CD14-positive monocyte (primary cell): ENCODE results near the gene DOCK1. TPM values are rescaled to one million over a fixed set of nuclear protein-coding genes. Genes with fewer than 3 reads are reported as not detected.

Experiments
- DNase-seq, 3 donors: peaks; one replicate each; pipeline ENCODE4 v3.0.0-alpha.2; 2011 to 2022
- H2AFZ ChIP-seq: 2 replicates; pipeline ENCODE4 v1.6.0; 2012; ENCODE audit warnings: mild to moderate bottlenecking, low read depth, low read length, inconsistent platforms; ENCODE audit not compliant: insufficient read depth, poor library complexity, severe bottlenecking
- H3K27ac ChIP-seq, 2 donors: 1 replicate in 1 of 2; 2 replicates in 1 of 2; pipeline ENCODE4 v1.5.1; 2012 to 2013; ENCODE audit warnings: low read length in 2 of 2, control low read depth in 1 of 2, inconsistent platforms in 1 of 2, low read depth in 1 of 2, mild to moderate bottlenecking in 1 of 2
- H3K27me3 ChIP-seq, 2 donors: one replicate each; pipeline versions ENCODE4 v1.6.0 to v1.6.1; 2011 to 2013; ENCODE audit warnings: low read length in 2 of 2; ENCODE audit not compliant: control insufficient read depth in 2 of 2, insufficient read depth in 2 of 2
- H3K36me3 ChIP-seq, 2 donors: replicated peaks in 1 of 2; 1 replicate in 1 of 2; 2 replicates in 1 of 2; pipeline versions ENCODE4 v1.5.1 to v1.6.1; 2012 to 2013; ENCODE audit warnings: low read length in 2 of 2, control low read depth in 1 of 2, inconsistent platforms in 1 of 2, mild to moderate bottlenecking in 1 of 2; ENCODE audit not compliant: insufficient read depth in 2 of 2, control insufficient read depth in 1 of 2
- H3K4me1 ChIP-seq, 2 donors: 1 replicate in 1 of 2; 2 replicates in 1 of 2; pipeline versions ENCODE4 v1.5.1 to v1.6.1; 2012 to 2013; ENCODE audit warnings: low read length in 2 of 2, control low read depth in 1 of 2, inconsistent platforms in 1 of 2, mild to moderate bottlenecking in 1 of 2, moderate library complexity in 1 of 2; ENCODE audit not compliant: insufficient read depth in 2 of 2, control insufficient read depth in 1 of 2
- H3K4me2 ChIP-seq: replicated peaks from 2 replicates; pipeline ENCODE3; 2012; ENCODE audit warnings: low read length, moderate library complexity, mild to moderate bottlenecking; ENCODE audit not compliant: poor library complexity, severe bottlenecking; ENCODE audit errors: extremely low read depth
- H3K4me3 ChIP-seq, 3 experiments: fragments of 200-600 bp in 1 of 3; sonication (generic) in 1 of 3; replicated peaks in 1 of 3; 1 replicate in 2 of 3; 2 replicates in 1 of 3; pipeline ENCODE4 v1.5.1; 2011 to 2013; ENCODE audit warnings: low read length in 3 of 3, mild to moderate bottlenecking in 3 of 3, control low read depth in 2 of 3, low read depth in 2 of 3, inconsistent platforms in 1 of 3, moderate library complexity in 1 of 3
- H3K79me2 ChIP-seq: 2 replicates; pipeline ENCODE4 v1.6.0; 2012; ENCODE audit warnings: mild to moderate bottlenecking, control low read depth, inconsistent platforms, low read length, moderate library complexity; ENCODE audit not compliant: insufficient read depth
- H3K9ac ChIP-seq: 2 replicates; pipeline ENCODE4 v1.6.0; 2017; ENCODE audit warnings: low read length, mild to moderate bottlenecking; ENCODE audit not compliant: insufficient read depth, poor library complexity, severe bottlenecking
- H3K9me3 ChIP-seq, 2 donors: replicated peaks in 1 of 2; 1 replicate in 1 of 2; 2 replicates in 1 of 2; pipeline versions ENCODE4 v1.5.1 to v1.6.1; 2012 to 2013; ENCODE audit warnings: low read length in 2 of 2, control low read depth in 1 of 2; ENCODE audit not compliant: control insufficient read depth in 1 of 2, insufficient read depth in 1 of 2
- H4K20me1 ChIP-seq: 2 replicates; pipeline ENCODE4 v1.6.0; 2012; ENCODE audit warnings: mild to moderate bottlenecking, low read length, control low read depth, moderate library complexity; ENCODE audit not compliant: insufficient read depth
- H3K27ac Mint-ChIP-seq, 7 donors: one replicate each; pipeline ENCODE4 v1.8.0; 2020; ENCODE audit warnings: mild to moderate bottlenecking in 7 of 7, mixed read lengths in 7 of 7, moderate library complexity in 6 of 7, inconsistent platforms in 2 of 7
- H3K27me3 Mint-ChIP-seq, 3 donors: one replicate each; pipeline ENCODE4 v1.8.0; 2021 to 2022; ENCODE audit warnings: low read depth in 3 of 3, mild to moderate bottlenecking in 3 of 3, mixed read lengths in 3 of 3, moderate library complexity in 3 of 3, inconsistent platforms in 1 of 3
- H3K36me3 Mint-ChIP-seq, 2 donors: one replicate each; pipeline ENCODE4 v1.8.0; 2020; ENCODE audit warnings: mixed read lengths in 2 of 2, inconsistent platforms in 1 of 2, mild to moderate bottlenecking in 1 of 2
- H3K4me1 Mint-ChIP-seq: one replicate; pipeline ENCODE4 v1.8.0; 2020; ENCODE audit warnings: mild to moderate bottlenecking, mixed read lengths
- H3K4me3 Mint-ChIP-seq, 2 donors: one replicate each; pipeline ENCODE4 v1.8.0; 2020; ENCODE audit warnings: mild to moderate bottlenecking in 2 of 2, mixed read lengths in 2 of 2, moderate library complexity in 1 of 2
- H3K9me3 Mint-ChIP-seq, 7 donors: one replicate each; pipeline ENCODE4 v1.8.0; 2020 to 2022; ENCODE audit warnings: mixed read lengths in 7 of 7, mild to moderate bottlenecking in 6 of 7, moderate library complexity in 6 of 7, inconsistent platforms in 2 of 7
- CTCF ChIP-seq: fragments of 200-600 bp; IDR thresholded peaks from one replicate; pipeline ENCODE4 v1.8.0; 2022; ENCODE audit warnings: antibody characterized with exemption, mild to moderate bottlenecking
- WGBS: methylation state at CpG from one replicate; pipeline ENCODE4 v1.1.5; 2013; ENCODE audit warnings: missing lambda C conversion rate; ENCODE audit not compliant: insufficient coverage; 5-methylcytosine and 5-hydroxymethylcytosine counted together
- intact Hi-C, 2 donors: fragments of 100-400 bp; cut with micrococcal nuclease; formaldehyde crosslinking; loops; one replicate each; pipeline versions ENCODE4 v1.15.0 to v1.15.1; 2023
- polyA plus RNA-seq, 3 donors: library from polyadenylated mRNA; depleted of rRNA in 1 of 3; unstranded in 2 of 3; stranded (reverse) in 1 of 3; fragments of 300-500 nt in 2 of 3; fragments of >200 nt in 1 of 3; fragmentation: Illumina TruSeq in 2 of 3; gene quantifications; 1 replicate in 2 of 3; 2 replicates in 1 of 3; pipeline ENCODE4 v1.2.3, GENCODE V29; 2012 to 2021

The DOCK1 gene
- polyA plus RNA-seq, 3 donors = 0.31 to 0.35 TPM; not detected in 1

GRCh38 chr10:127319271-127319670 lies 414.0 kb downstream of the DOCK1 start:
- intact Hi-C loops = no loop called here
- H3K36me3 ChIP-seq = no peaks in the 10 kb centered on the region
- H3K4me1 ChIP-seq = no peaks in the 10 kb centered on the region
- H2AFZ ChIP-seq = no peak overlapping the region
- no peaks in the 10 kb centered on the region for H3K9me3 ChIP-seq
- no peaks in the 10 kb centered on the region for H3K27me3 ChIP-seq
- H3K27me3 Mint-ChIP-seq = peaks cover 0 to 1% (median 0%) of the 10 kb centered on the region in 3 donors
- H3K9ac ChIP-seq = no peak overlapping the region
- no peak overlapping the region for H3K27ac ChIP-seq
- DNase-seq = no peak
- no peak overlapping the region for H3K4me3 Mint-ChIP-seq
- peaks cover 0 to 3% (median 2%) of the 10 kb centered on the region in 7 donors for H3K9me3 Mint-ChIP-seq
- H3K4me2 ChIP-seq = no peak overlapping the region
- H3K36me3 Mint-ChIP-seq = no peaks in the 10 kb centered on the region
- 100% methylated on average over 3 of the region's 9 CpGs for WGBS
- no peaks in the 10 kb centered on the region for H3K79me2 ChIP-seq
- H4K20me1 ChIP-seq = no peaks in the 10 kb centered on the region
- peaks cover 4% of the 10 kb centered on the region for H3K4me1 Mint-ChIP-seq
- TF ChIP-seq CTCF = no peak
- no peak overlapping the region for H3K4me3 ChIP-seq
- no peak overlapping the region for H3K27ac Mint-ChIP-seq

GRCh38 chr10:127319691-127320090 lies 414.5 kb downstream of the DOCK1 start:
- Mint-ChIP-seq H3K27me3 (peaks cover 0 to 1% (median 0%) of the 10 kb centered on the region in 3 donors), H3K4me3 (no peak overlapping the region), H3K36me3 (no peaks in the 10 kb centered on the region)

More at GRCh38 chr10:127319691-127320090, 414.5 kb downstream of the DOCK1 start:
- Histone ChIP-seq H3K9ac (no peak overlapping the region), H4K20me1 (no peaks in the 10 kb centered on the region), H3K4me3 (no peak overlapping the region), H3K27ac (no peak overlapping the region), H2AFZ (no peak overlapping the region), H3K4me1 (no peaks in the 10 kb centered on the region), H3K4me2 (no peak overlapping the region), H3K27me3 (no peaks in the 10 kb centered on the region), H3K79me2 (no peaks in the 10 kb centered on the region), H3K9me3 (no peaks in the 10 kb centered on the region), H3K36me3 (no peaks in the 10 kb centered on the region)
- DNase-seq = no peak
- intact Hi-C loops = no loop called here
- H3K9me3 Mint-ChIP-seq = peaks cover 0 to 3% (median 2%) of the 10 kb centered on the region in 7 donors
- 94% methylated on average over 7 of the region's 10 CpGs for WGBS
- H3K27ac Mint-ChIP-seq = no peak overlapping the region
- TF ChIP-seq CTCF = no peak
- peaks cover 4% of the 10 kb centered on the region for H3K4me1 Mint-ChIP-seq
